HFFc6 (cell line): Measurements from ENCODE around the gene SPEF2. TPM values are rescaled to one million over a fixed set of nuclear protein-coding genes. Genes with fewer than 3 reads are reported as not detected.

Experiments used
- DNase-seq: peaks from one replicate; pipeline ENCODE4 v3.0.0-alpha.2; 2018
- H3K27ac Mint-ChIP-seq: 2 replicates; pipeline ENCODE4 v1.8.0; 2020; ENCODE audit warnings: mild to moderate bottlenecking, mixed read lengths
- H3K27me3 Mint-ChIP-seq: 2 replicates; pipeline ENCODE4 v1.8.0; 2021; ENCODE audit warnings: mild to moderate bottlenecking, moderate library complexity, mixed read lengths; ENCODE audit not compliant: insufficient read depth
- H3K36me3 Mint-ChIP-seq: 2 replicates; pipeline ENCODE4 v1.8.0; 2021; ENCODE audit warnings: low read depth, mixed read lengths
- H3K4me1 Mint-ChIP-seq: 2 replicates; pipeline ENCODE4 v1.8.0; 2020; ENCODE audit warnings: low read depth, mixed read lengths
- H3K4me3 Mint-ChIP-seq: 2 replicates; pipeline ENCODE4 v1.8.0; 2020; ENCODE audit warnings: mild to moderate bottlenecking, moderate library complexity, mixed read lengths
- H3K9me3 Mint-ChIP-seq: 2 replicates; pipeline ENCODE4 v1.8.0; 2020; ENCODE audit warnings: mild to moderate bottlenecking, mixed read lengths
- total RNA-seq, 6 experiments: library from RNA; stranded (reverse); fragmentation: NEBNext Ultra II Directional; extraction: Animal tissue kit (Norgen Biotek cat#: 25700); gene quantifications; 2 replicates in 1 of 6; 3 replicates in 5 of 6; pipeline ENCODE4 v1.2.3, GENCODE V29; 2021
- TF ChIP-seq, protein P1 (sequence below): fragments of 200-600 bp; sonication (generic); IDR thresholded peaks from 2 replicates; pipeline ENCODE4 v1.5.0; 2021; ENCODE audit warnings: antibody characterized with exemption, mild to moderate bottlenecking

Gene SPEF2
- total RNA-seq, 6 experiments from 2014 or later: 1.5 to 4.0 (median 2.3) TPM

DNA sequence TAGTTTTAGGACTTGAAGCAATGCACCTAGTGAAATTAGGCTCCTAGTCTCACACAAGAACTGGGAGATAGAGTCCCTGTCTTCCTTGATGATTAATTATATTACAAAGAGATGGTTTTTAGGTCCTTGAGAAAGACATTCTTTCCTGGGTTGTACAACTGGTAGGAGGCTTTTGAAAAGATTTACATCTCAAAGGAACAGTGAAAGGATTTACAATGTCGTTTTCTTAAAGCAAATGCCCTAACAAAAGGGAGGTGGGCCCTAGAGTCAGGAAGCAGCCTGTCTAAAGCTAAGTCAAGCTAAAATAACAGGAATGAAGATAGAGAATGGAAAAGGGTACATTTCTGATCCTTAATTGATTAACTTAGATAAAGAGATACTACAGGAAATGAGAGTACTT is 136.8 kb downstream of the SPEF2 start:
- peaks cover 1% of the 10 kb centered on the region; the same call in 1 of the 2 replicates for H3K27me3 Mint-ChIP-seq
- DNase-seq: no peak
- H3K4me1 Mint-ChIP-seq: no peaks in the 10 kb centered on the region

DNA sequence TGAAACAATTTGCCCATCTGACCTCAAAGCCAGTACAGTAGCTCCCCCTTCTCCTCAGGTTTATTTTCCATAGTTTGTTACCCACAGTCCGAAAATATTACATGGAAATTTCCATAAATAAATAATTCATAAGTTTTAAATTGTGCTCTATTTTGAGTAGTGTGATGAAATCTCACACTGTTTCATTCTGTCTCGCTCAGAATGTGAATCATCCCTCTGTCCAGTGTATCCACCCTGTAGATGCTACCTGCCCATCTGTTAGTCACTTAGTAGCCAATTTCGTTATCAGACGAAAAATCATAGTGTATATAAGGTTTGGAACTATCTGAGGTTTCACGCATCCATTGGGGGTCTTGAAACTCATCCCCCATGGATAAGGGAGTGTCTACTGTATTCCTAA is 138.3 kb downstream of the SPEF2 start:
- Mint-ChIP-seq H3K27ac (no peak overlapping the region), H3K4me3 (no peak overlapping the region)

More for the DNA sequence above, 136.8 kb downstream of the SPEF2 start:
- H3K4me3 Mint-ChIP-seq: no peak overlapping the region
- H3K36me3 Mint-ChIP-seq: no peaks in the 10 kb centered on the region
- no peak overlapping the region for H3K27ac Mint-ChIP-seq
- TF ChIP-seq, protein P1, sequence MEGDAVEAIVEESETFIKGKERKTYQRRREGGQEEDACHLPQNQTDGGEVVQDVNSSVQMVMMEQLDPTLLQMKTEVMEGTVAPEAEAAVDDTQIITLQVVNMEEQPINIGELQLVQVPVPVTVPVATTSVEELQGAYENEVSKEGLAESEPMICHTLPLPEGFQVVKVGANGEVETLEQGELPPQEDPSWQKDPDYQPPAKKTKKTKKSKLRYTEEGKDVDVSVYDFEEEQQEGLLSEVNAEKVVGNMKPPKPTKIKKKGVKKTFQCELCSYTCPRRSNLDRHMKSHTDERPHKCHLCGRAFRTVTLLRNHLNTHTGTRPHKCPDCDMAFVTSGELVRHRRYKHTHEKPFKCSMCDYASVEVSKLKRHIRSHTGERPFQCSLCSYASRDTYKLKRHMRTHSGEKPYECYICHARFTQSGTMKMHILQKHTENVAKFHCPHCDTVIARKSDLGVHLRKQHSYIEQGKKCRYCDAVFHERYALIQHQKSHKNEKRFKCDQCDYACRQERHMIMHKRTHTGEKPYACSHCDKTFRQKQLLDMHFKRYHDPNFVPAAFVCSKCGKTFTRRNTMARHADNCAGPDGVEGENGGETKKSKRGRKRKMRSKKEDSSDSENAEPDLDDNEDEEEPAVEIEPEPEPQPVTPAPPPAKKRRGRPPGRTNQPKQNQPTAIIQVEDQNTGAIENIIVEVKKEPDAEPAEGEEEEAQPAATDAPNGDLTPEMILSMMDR: no peak
- no peaks in the 10 kb centered on the region for H3K9me3 Mint-ChIP-seq

DNA sequence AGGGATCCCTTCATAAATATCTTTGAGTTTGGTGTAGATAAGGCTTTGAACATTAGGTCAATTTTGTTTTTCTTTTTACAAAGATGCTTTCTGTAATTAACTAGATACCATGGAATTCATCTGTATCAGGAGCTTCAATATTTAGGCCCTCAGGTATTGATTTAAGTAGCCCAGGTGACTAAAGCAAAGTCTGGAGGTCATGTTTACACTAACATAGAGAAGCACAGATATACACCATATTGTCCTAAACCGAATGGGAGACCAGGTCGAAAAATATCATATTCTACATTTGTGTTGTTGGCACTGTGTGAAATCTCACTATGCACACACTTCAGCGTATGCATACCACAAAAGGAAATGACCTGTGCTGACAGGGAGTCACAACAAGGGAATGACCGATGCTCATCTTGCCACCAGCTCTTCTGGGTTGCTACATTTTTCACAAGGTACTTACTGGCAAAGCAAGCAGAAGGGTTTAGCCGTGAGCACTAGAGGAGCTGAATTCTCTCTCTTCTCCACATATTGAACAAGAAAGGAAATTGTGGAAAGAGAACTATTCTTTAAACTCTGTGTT is 140.6 kb downstream of the SPEF2 start:
- Mint-ChIP-seq H3K4me3 (no peak overlapping the region), H3K27ac (no peak overlapping the region), H3K4me1 (peaks cover 7% of the 10 kb centered on the region; the same call in 1 of the 2 replicates), H3K9me3 (no peaks in the 10 kb centered on the region), H3K36me3 (no peaks in the 10 kb centered on the region), H3K27me3 (peaks cover 4% of the 10 kb centered on the region)
- no peak for DNase-seq
- TF ChIP-seq, protein P1: no peak

More for the DNA sequence above, 138.3 kb downstream of the SPEF2 start:
- H3K4me1 Mint-ChIP-seq: no peaks in the 10 kb centered on the region
- TF ChIP-seq, protein P1: no peak
- no peak for DNase-seq
- H3K9me3 Mint-ChIP-seq: no peaks in the 10 kb centered on the region
- peaks cover 4% of the 10 kb centered on the region for H3K27me3 Mint-ChIP-seq
- H3K36me3 Mint-ChIP-seq: no peaks in the 10 kb centered on the region

DNA sequence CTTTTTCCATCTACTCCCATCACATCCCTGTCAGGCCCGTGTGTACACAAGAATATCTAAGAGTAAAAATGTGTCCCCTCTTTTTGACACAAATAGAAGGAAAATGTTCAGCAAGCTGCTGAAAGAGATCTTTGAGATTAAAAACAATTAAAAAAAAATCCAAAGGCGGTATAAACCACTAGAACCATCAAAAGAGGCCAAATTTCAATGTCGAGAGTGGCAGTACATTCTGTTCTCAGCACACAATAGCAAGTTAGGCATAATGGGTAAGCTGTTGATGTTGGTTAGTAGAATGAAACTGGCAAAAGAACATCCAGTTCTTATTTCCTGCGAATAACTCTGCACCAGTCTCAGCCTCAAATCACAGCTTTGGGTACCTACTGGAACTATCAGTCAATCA is 143.9 kb downstream of the SPEF2 start:
- Mint-ChIP-seq H3K4me3 (no peak overlapping the region), H3K9me3 (no peaks in the 10 kb centered on the region), H3K36me3 (no peaks in the 10 kb centered on the region), H3K27ac (no peak overlapping the region), H3K27me3 (peaks cover 3% of the 10 kb centered on the region; the same call in 1 of the 2 replicates), H3K4me1 (peaks cover 22% of the 10 kb centered on the region)
- TF ChIP-seq, protein P1: no peak
- no peak for DNase-seq

DNA sequence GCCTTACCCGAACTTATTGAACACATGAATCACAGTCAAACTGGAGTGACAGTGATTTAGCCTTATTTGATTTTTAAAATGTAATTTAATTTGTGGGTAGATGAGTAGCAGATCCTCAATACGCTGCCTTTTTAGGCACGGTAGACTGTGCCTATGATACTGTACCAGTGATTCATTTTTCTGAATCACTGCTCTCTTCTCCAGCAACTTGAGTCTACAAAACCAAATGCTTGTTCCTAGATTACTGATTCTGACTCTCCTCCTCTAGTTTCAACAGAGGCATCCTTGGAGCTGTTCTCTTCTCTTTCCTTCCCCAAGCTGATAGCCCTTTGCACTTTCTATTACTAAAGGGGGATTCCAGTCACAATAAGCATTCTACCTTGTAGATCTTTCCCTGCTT is 144.7 kb downstream of the SPEF2 start:
- Mint-ChIP-seq H3K36me3 (no peaks in the 10 kb centered on the region), H3K4me3 (no peak overlapping the region), H3K9me3 (no peaks in the 10 kb centered on the region), H3K27ac (no peak overlapping the region), H3K27me3 (peaks cover 3% of the 10 kb centered on the region; the same call in 1 of the 2 replicates), H3K4me1 (peaks cover 22% of the 10 kb centered on the region)
- TF ChIP-seq, protein P1: no peak
- no peak for DNase-seq
